T47D (cell line): ENCODE measurements around the gene EXOSC7.
"Not testable (repeated sequence)": the region's sequence is repeated elsewhere in the genome, so short reads cannot be mapped to it uniquely, and the experiment has no call there.

ENCODE experiments used
- DNase-seq, 2 experiments: peaks; one replicate each; pipeline versions ENCODE4 v3.0.0 to v3.0.0-alpha.2; 2011 to 2012; ENCODE audit warnings: low read depth in 1 of 2, low spot score in 1 of 2
- JUND ChIP-seq: IDR thresholded peaks from 2 replicates; pipeline ENCODE4 v1.6.1; 2012; ENCODE audit warnings: low read depth
- in situ Hi-C: cut with HindIII; loops from 2 replicates; pipeline ENCODE4 v1.10.0; 2016; ENCODE audit warnings: low sequenced_read_pairs, low pct_unique_long_range_greater_than_20kb

Gene EXOSC7

GRCh38 chr3:44976002-44976815 is at the start of gene EXOSC7, which contains the start of gene ZDHHC3:
Gene EXOSC7, plus strand, starts transcription at chr3:44976244. Its CDS starts 34 bp downstream, at chr3:44976278.
Gene ZDHHC3, minus strand, starts transcription at chr3:44976174. Its CDS starts 16,738 bp downstream, at chr3:44959436.
- DNase-seq, result peak; percentile 88 to 91
- in situ Hi-C loops, result no loop called here
- TF ChIP-seq JUND, result no peak

- TF ChIP-seq JUND, result no peak
- DNase-seq, result no peak
- in situ Hi-C loops, result no loop called here
Measured at GRCh38 chr3:44926921-44927320, 49.1 kb upstream of the EXOSC7 start.

- no peak for TF ChIP-seq JUND
- in situ Hi-C loops, result no loop called here
- DNase-seq, result no peak
Measured at GRCh38 chr3:44927371-44927770, 48.7 kb upstream of the EXOSC7 start.

DNA sequence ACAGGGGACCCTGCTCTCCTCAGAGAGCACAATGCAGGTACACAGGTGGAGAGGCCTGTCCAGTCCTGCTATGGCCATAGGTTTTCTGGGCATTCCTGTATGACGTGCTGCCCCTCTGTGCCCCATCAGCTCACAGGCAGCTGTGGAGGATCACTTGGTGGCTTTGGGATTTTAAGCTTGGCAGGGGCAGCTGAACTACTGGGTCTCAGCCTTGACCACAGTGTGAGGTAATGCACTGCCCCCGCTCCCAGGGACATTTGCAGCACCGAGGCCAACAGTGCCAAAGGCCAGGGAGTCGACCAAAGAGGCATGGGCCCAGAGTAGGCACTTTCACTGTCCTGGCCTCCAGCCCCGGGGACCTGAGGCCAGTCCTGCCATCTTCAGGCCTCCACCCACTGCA is 46.3 kb upstream of the EXOSC7 start:
- DNase-seq, result no peak
- TF ChIP-seq JUND, result no peak
- in situ Hi-C loops, result no loop called here

DNA sequence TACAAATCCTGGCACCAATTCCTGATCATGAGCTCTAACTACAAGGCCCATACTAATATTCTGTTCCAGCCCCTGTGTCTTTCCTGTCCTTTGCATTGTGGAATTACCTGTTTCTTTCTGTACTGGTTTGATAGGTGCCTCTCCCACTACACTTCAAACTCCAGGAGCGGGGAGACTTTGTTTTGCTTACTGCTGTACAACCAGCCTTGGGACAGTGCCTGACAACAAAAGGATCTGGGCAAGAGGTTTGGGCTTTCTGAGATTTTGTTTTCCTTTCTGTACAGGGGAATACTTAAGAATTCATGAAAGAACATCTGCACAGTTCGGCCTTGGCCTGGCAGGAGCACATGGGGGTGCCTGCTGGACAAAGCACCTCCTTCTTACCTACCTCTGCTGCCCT is 45.1 kb upstream of the EXOSC7 start:
- in situ Hi-C loops, result no loop called here
- DNase-seq, result no peak
- no peak for TF ChIP-seq JUND

- no peak for DNase-seq
- TF ChIP-seq JUND, result no peak
- in situ Hi-C loops, result no loop called here
Measured at GRCh38 chr3:44931791-44932190, 44.3 kb upstream of the EXOSC7 start.

GRCh38 chr3:44932271-44932670 is 43.8 kb upstream of the EXOSC7 start:
- DNase-seq, result no peak
- no peak for TF ChIP-seq JUND
- in situ Hi-C loops, result no loop called here

DNA sequence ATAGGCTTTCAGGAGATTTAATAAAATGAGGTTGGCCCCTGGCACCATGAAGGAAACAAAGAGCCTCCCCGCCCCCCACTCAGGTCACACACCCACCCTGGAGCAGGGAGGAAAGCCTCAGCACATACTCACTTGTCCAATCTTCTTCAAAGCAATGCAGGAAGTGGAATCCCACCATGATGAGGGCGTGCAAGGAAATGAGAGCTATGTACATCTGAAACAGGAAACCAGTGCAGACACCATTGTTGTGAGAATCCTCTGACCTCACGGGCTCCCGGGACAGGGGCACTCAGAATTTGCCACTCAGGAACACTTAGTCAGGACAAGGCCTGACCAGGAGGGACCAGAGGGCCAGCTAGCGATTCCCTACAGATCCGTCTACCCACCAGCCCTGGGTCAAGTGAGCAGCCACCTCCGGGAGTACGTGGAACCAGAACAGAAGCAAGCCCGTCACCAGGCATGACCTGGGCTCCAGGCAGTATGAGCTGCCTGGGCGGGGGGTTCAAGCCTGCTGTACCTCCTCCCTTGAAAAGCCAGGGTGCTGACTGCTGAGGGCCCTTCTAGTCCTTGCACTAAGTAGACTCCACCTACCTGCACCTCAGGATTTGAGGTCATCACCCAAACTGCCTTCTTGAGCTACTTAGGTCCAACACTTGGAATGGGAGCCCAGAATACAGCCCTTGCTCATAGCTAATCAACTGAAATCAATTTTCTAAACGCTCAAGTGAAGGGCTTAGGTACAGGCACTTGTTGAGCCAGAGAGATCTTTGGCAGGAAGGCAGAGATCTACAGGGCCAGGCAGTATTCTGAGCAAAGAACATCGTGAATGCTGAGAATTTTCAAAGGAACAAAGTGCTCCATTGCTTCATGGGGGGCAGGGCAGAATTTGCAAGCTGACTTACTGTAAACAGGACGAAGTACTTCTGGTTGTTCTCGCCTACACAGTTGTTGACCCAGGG is 42.8 kb upstream of the EXOSC7 start:
- no peak for TF ChIP-seq JUND
- in situ Hi-C loops, result no loop called here
- no peak for DNase-seq

DNA sequence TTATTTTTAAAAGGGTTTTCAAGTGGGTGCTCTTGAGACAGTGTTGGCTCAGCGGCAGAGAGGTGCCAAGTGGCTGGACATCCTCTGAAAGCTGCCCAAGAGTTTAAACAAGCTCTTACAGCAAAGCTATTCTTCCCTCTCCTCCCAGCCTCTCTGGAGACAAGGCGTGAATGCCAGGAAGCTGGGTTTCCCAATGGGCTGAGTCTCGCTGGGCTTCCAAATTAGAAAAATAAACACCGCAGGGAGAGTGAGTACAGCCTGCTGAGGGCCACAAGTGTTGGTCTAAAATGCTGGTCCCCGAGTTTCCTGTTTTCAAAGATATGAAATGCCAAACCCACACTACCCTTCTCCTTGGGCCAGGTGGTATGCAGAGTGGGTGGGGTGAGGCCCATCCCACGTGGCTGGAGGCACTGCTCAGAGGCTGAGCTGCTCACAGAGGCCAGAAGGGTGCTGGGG is 36.4 kb upstream of the EXOSC7 start:
- no peak for TF ChIP-seq JUND

GRCh38 chr3:44942202-44942921 is 33.7 kb upstream of the EXOSC7 start:
- DNase-seq, result no peak
- in situ Hi-C loops, result no loop called here
- no peak for TF ChIP-seq JUND

More for the DNA sequence above, 36.4 kb upstream of the EXOSC7 start:
- DNase-seq, result no peak
- in situ Hi-C loops, result no loop called here

- no peak for DNase-seq
- TF ChIP-seq JUND, result no peak
- in situ Hi-C loops, result no loop called here
Measured at GRCh38 chr3:44948239-44948638, 27.8 kb upstream of the EXOSC7 start.

DNA sequence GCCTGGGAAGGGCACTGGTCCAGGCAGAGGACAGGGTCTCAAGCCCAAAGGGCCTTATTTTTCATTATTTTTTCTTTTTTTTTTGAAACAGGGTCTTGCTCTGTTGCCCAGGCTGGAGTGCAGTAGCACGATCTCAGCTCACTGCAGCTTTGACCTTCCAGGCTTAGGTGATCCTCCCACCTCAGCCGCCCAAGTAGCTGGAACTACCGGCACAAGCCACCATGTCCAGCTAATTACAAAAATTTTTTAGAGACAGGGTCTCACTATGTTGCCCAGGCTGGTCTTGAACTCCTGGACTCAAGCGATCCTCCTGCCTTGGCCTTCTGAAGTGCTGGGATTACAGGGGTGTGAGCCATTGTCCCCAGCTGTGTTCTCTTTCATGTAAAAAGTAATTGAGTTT is 26.3 kb upstream of the EXOSC7 start:
- in situ Hi-C loops, DNase-seq: not testable (repeated sequence)
